ENCODE results near the gene NUCB1.
"Not testable (repeated sequence)": the region's sequence is repeated elsewhere in the genome, so short reads cannot be mapped to it uniquely, and the experiment has no call there.

The NUCB1 gene

DNA sequence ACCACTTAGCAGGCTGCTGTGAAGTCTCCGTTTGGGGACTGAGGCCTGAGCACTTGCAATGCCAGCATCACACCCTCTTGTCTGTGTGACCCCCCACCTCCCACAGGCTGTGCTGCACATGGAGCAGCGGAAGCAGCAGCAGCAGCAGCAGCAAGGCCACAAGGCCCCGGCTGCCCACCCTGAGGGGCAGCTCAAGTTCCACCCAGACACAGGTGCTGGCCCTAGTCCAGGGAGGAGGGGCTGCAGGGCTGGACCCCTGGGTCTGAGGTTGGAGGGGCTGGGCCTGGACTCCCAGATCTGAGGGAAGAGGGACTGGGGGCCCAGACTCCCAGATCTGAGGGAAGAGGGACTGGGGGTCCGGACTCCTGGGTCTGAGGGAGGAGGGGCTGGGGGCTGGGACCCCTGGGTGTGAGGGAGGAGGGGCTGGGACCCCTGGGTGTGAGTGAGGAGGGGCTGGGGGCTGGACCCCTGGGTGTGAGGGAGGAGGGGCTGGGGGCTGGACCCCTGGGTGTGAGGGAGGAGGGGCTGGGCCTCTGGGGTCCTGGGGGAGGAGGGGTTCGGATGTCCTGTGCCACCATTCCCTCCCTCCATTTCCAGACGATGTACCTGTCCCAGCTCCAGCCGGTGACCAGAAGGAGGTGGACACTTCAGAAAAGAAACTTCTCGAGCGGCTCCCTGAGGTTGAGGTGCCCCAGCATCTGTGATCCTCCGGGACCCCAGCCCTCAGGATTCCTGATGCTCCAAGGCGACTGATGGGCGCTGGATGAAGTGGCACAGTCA lies 21.8 kb downstream of the NUCB1 start:
- H3K4me3 ChIP-seq (ENCODE audit: low read depth, low read length): no peak overlapping the region
- no peak for DNase-seq (ENCODE audit: low read depth)
- TF ChIP-seq MYC (IDR thresholded peaks at IDR 0.05; ENCODE audit: low read depth, low read length): no peak
- no peak for TF ChIP-seq POLR2A (IDR thresholded peaks at IDR 0.05; ENCODE audit: extremely low read depth, insufficient read length)
- no peak for TF ChIP-seq MAX (IDR thresholded peaks at IDR 0.05; ENCODE audit: low read depth, low read length)
- TF ChIP-seq CTCF (IDR thresholded peaks at IDR 0.05; ENCODE audit: low read depth, low read length): no peak

- TF ChIP-seq CTCF (IDR thresholded peaks at IDR 0.05; ENCODE audit: low read depth, low read length): no peak
- TF ChIP-seq POLR2A (IDR thresholded peaks at IDR 0.05; ENCODE audit: extremely low read depth, insufficient read length): no peak
- no peak for TF ChIP-seq MAX (IDR thresholded peaks at IDR 0.05; ENCODE audit: low read depth, low read length)
- no peak for TF ChIP-seq MYC (IDR thresholded peaks at IDR 0.05; ENCODE audit: low read depth, low read length)
- H3K4me3 ChIP-seq (ENCODE audit: low read depth, low read length): no peak overlapping the region
These were observed 22.7 kb downstream of the NUCB1 start for GRCh38 chr19:48922548-48923490.

DNA sequence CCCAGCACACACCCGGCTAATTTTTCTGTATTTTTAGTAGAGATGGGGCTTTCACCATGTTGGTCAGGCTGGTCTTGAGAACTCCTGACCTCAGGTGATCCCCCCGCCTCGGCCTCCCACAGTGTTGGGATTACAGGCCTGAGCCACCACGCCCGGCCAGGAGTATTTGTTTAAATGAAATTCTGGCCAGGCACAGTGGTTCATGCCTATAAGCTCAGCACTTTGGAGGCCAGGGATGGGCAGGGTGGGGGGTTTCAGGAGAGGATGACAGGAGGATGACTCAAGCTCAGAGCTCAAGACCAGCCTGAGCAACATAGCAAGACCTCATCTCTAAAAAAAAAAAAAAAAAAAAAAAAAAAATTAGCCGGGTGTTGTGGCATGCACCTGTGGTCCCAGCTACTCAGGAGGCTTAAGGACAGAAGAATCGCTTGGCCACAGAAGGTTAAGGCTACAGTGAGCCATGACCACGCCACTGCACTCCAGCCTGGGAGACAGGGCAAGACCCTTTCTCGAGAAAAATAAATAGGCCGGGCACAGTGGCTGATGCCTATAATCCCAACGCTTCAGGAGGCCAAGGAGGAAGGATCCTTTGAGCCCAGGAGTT lies 25.2 kb downstream of the NUCB1 start:
- no peak overlapping the region for H3K4me3 ChIP-seq (ENCODE audit: low read depth, low read length)
- TF ChIP-seq POLR2A (IDR thresholded peaks at IDR 0.05; ENCODE audit: extremely low read depth, insufficient read length) (no peak), MAX (IDR thresholded peaks at IDR 0.05; ENCODE audit: low read depth, low read length) (no peak), CTCF (IDR thresholded peaks at IDR 0.05; ENCODE audit: low read depth, low read length) (no peak), MYC (IDR thresholded peaks at IDR 0.05; ENCODE audit: low read depth, low read length) (no peak)

More at GRCh38 chr19:48922548-48923490, 22.7 kb downstream of the NUCB1 start:
- DNase-seq (ENCODE audit: low read depth): no peak

DNA sequence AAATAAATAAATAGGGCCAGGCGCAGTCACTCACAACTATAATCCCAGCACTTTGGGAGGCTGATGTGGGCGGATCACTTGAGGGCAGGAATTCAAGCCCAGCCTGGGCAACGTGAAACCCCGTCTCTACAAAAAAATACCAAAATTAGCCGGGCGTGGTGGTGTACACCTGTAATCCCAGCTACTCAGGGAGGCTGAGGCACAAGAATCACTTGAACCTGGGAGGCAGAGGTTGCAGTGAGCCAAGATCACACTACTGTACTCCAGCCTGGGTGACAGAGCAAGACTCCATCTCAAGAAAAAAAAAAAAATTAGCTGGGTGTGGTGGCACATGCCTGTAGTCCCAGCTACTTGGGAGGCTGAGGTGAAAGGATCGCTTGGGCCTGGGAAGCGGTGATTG lies 25.8 kb downstream of the NUCB1 start:
- not testable (repeated sequence) for DNase-seq (ENCODE audit: low read depth); H3K4me3 ChIP-seq (ENCODE audit: low read depth, low read length)

More for the DNA sequence above, 25.2 kb downstream of the NUCB1 start:
- DNase-seq (ENCODE audit: low read depth): no peak

DNA sequence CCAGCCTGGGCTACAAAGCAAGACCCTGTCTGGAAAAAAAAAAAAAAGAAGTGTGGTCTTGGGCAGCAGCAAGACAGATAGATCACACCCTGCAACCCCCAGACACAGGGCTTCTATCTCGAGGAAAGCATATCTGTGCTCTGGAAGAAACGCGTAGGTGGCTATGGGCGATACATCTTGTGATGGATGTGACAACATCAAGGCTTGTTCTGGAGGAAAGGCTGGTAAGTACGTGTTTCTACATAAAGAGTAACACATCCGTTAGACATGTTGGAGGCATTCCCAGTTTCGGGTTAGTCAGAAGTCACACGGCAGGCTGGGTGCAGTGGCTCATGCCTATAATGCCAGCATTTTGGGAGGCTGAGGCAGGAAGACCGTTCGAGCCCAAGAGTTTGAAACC lies 26.8 kb downstream of the NUCB1 start:
- DNase-seq (ENCODE audit: low read depth): no peak
- no peak for TF ChIP-seq MYC (IDR thresholded peaks at IDR 0.05; ENCODE audit: low read depth, low read length)
- TF ChIP-seq CTCF (IDR thresholded peaks at IDR 0.05; ENCODE audit: low read depth, low read length): no peak
- TF ChIP-seq MAX (IDR thresholded peaks at IDR 0.05; ENCODE audit: low read depth, low read length): no peak
- TF ChIP-seq POLR2A (IDR thresholded peaks at IDR 0.05; ENCODE audit: extremely low read depth, insufficient read length): no peak
- H3K4me3 ChIP-seq (ENCODE audit: low read depth, low read length): no peak overlapping the region

DNA sequence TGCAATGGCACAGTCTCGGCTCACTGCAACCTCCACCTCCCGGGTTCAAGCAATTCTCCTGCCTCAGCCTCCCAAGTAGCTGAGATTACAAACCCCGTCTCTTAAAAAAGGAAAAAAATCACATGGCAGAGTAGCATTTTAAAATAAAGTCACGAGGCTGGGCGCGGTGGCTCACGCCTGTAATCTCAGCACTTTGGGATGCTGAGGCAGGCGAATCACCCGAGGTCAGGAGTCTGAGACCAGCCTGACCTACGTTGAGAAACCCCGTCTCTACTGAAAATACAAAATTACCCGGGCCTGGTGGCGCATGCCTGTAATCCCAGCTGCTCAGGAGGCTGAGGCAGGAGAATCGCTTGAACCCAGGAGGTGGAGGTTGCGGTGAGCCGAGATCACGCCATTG lies 27.6 kb downstream of the NUCB1 start:
- not testable (repeated sequence) for DNase-seq (ENCODE audit: low read depth); H3K4me3 ChIP-seq (ENCODE audit: low read depth, low read length)
